Activated gamma-delta T cell treated with Interleukin-2 at 50 U/mL for 16 hours (primary cell): ENCODE results near the gene XPNPEP1.
A peak's percentile ranks its signal among the peaks of the same experiment; 100 is the strongest.

ENCODE experiments used
- DNase-seq: peaks from one replicate; pipeline ENCODE4 v3.0.0-alpha.2; 2020

The XPNPEP1 gene

GRCh38 chr10:109922976-109923921 lies at the start of gene XPNPEP1:
XPNPEP1 (minus strand) TSS chr10:109923511; CDS start chr10:109923433, 78 bp downstream.
- DNase-seq, result peak; percentile 69

GRCh38 chr10:109972372-109973001 lies 49.2 kb upstream of the XPNPEP1 start:
- DNase-seq, result no peak

GRCh38 chr10:109971634-109972033 lies 48.3 kb upstream of the XPNPEP1 start:
- DNase-seq, result no peak

- DNase-seq, result no peak
These were observed 46.5 kb upstream of the XPNPEP1 start for GRCh38 chr10:109969760-109970346.

GRCh38 chr10:109968953-109969759 lies 45.8 kb upstream of the XPNPEP1 start:
- no peak for DNase-seq

- no peak for DNase-seq
These were observed 44.4 kb upstream of the XPNPEP1 start for GRCh38 chr10:109967739-109968088.

GRCh38 chr10:109966961-109967738 lies 43.8 kb upstream of the XPNPEP1 start:
- no peak for DNase-seq

GRCh38 chr10:109964318-109964717 lies 41.0 kb upstream of the XPNPEP1 start:
- DNase-seq, result no peak

- no peak for DNase-seq
These were observed 40.1 kb upstream of the XPNPEP1 start for GRCh38 chr10:109963439-109963838.

- DNase-seq, result no peak
These were observed 38.9 kb upstream of the XPNPEP1 start for GRCh38 chr10:109962247-109962646.

GRCh38 chr10:109961174-109962001 lies 38.1 kb upstream of the XPNPEP1 start:
- DNase-seq, result no peak

- DNase-seq, result no peak
These were observed 37.4 kb upstream of the XPNPEP1 start for GRCh38 chr10:109960682-109961081.

- DNase-seq, result no peak
These were observed 36.2 kb upstream of the XPNPEP1 start for GRCh38 chr10:109959259-109960145.

GRCh38 chr10:109958059-109958458 lies 34.7 kb upstream of the XPNPEP1 start:
- DNase-seq, result no peak

- no peak for DNase-seq
These were observed 33.9 kb upstream of the XPNPEP1 start for GRCh38 chr10:109957092-109957797.

- no peak for DNase-seq
These were observed 33.3 kb upstream of the XPNPEP1 start for GRCh38 chr10:109956454-109957091.

GRCh38 chr10:109953766-109954165 lies 30.5 kb upstream of the XPNPEP1 start:
- DNase-seq, result no peak

GRCh38 chr10:109952526-109952925 lies 29.2 kb upstream of the XPNPEP1 start:
- DNase-seq, result no peak
